OCI-LY1 (cell line): ENCODE results near the gene HSFX3.

Experiments used
- EZH2 ChIP-seq: fragments of 200-600 bp; sonication (generic), shearing (Covaris generic); IDR thresholded peaks from 2 replicates; pipeline ENCODE4 v1.8.0; 2017; ENCODE audit warnings: borderline replicate concordance, mixed run types, mild to moderate bottlenecking, antibody characterized with exemption, low read length, moderate library complexity, mixed read lengths
- TF ChIP-seq, protein P1 (sequence below): fragments of 200-600 bp; sonication (generic), shearing (Covaris generic); IDR thresholded peaks from 2 replicates; pipeline ENCODE4 v1.5.1; 2017; ENCODE audit warnings: mild to moderate bottlenecking, antibody characterized with exemption, low read length, moderate library complexity, mixed read lengths

DNA sequence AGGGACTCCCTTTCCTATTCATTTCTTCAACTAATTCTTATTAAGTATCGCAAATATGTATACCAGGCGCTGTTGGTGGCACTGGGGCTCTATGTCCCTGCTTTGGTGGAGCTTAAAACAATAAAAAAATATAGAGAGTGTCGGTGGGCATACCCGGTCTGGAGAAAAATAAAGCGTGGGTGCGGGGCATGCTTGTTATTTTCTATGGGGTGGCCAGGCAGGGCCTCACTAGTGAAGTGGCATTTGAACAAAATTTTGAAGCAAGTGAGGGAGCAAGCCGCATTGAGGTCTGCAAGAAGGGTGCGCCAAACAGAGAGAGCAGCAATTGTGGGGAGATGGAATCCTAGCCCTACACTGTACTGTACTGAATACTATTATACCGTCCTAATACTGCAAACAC, 44.1 kb downstream of the HSFX3 start:
- TF ChIP-seq, protein P1, sequence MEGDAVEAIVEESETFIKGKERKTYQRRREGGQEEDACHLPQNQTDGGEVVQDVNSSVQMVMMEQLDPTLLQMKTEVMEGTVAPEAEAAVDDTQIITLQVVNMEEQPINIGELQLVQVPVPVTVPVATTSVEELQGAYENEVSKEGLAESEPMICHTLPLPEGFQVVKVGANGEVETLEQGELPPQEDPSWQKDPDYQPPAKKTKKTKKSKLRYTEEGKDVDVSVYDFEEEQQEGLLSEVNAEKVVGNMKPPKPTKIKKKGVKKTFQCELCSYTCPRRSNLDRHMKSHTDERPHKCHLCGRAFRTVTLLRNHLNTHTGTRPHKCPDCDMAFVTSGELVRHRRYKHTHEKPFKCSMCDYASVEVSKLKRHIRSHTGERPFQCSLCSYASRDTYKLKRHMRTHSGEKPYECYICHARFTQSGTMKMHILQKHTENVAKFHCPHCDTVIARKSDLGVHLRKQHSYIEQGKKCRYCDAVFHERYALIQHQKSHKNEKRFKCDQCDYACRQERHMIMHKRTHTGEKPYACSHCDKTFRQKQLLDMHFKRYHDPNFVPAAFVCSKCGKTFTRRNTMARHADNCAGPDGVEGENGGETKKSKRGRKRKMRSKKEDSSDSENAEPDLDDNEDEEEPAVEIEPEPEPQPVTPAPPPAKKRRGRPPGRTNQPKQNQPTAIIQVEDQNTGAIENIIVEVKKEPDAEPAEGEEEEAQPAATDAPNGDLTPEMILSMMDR: no peak
- TF ChIP-seq EZH2: no peak
